GM12892 (cell line): ENCODE results near the gene MUC12.

Experiments
- POLR2A ChIP-seq: IDR thresholded peaks from 2 replicates; pipeline ENCODE4 v1.6.1; 2011; ENCODE audit warnings: low read depth, low read length, control low read depth
- POLR2AphosphoS5 ChIP-seq: IDR thresholded peaks from 2 replicates; pipeline ENCODE4 v1.6.1; 2011; ENCODE audit warnings: low read depth, low read length, control low read depth

GRCh38 chr7:101012931-101013330 lies 43.6 kb downstream of the MUC12 start:
- TF ChIP-seq POLR2A (no peak), POLR2AphosphoS5 (no peak)
